Caco-2 (cell line): Measurements from ENCODE around the gene CLMP. TPM values are rescaled to one million over a fixed set of nuclear protein-coding genes. Genes with fewer than 3 reads are reported as not detected.
"Not testable (repeated sequence)": the region's sequence is repeated elsewhere in the genome, so short reads cannot be mapped to it uniquely, and the experiment has no call there.

Experiments
- BruUV-seq: library from RNA; stranded (reverse); fragments of 400-500 nt; replicated peaks from 2 replicates; lab custom pipeline; 2021; lab: Mats Ljungman, UMichigan
- CTCF ChIA-PET: fragments of 300-600 bp; sonication (Branson Sonifier 250); formaldehyde crosslinking; loops from one replicate; lab custom pipeline; 2022; ENCODE audit warnings: antibody characterized with exemption; lab: Charles Lee
- POLR2A ChIA-PET: fragments of 300-600 bp; sonication (Branson Sonifier 250); formaldehyde crosslinking; loops from one replicate; lab custom pipeline; 2022; ENCODE audit warnings: antibody characterized with exemption; lab: Charles Lee
- DNase-seq, 2 experiments: peaks; one replicate each; pipeline versions ENCODE4 v3.0.0 to v3.0.0-alpha.2; 2020 to 2022
- H3K27me3 ChIP-seq: replicated peaks from 2 replicates; pipeline ENCODE4 v1.6.0; 2011; ENCODE audit warnings: low read length; ENCODE audit not compliant: control insufficient read depth, insufficient read depth
- H3K36me3 ChIP-seq: 2 replicates; pipeline ENCODE4 v1.5.1; 2011; ENCODE audit warnings: low read length; ENCODE audit not compliant: control insufficient read depth, insufficient read depth
- H3K4me1 ChIP-seq: fragments of 250-450 bp; sonication (Bioruptor Pico); 2 replicates; pipeline ENCODE4 v1.5.1; 2020; ENCODE audit warnings: mild to moderate bottlenecking
- H3K4me3 ChIP-seq: 2 replicates; pipeline ENCODE4 v1.5.1; 2011; ENCODE audit warnings: low read depth, mild to moderate bottlenecking, control low read depth, low read length
- H3K9me3 ChIP-seq: fragments of 250-450 bp; sonication (Bioruptor Pico); 2 replicates; pipeline ENCODE4 v1.5.1; 2020; ENCODE audit warnings: mild to moderate bottlenecking, moderate library complexity
- H3K27ac Mint-ChIP-seq: one replicate; pipeline ENCODE4 v1.8.0; 2022; ENCODE audit warnings: mixed read lengths; ENCODE audit not compliant: unreplicated experiment
- H3K27me3 Mint-ChIP-seq: one replicate; pipeline ENCODE4 v1.8.0; 2022; ENCODE audit warnings: mixed read lengths; ENCODE audit not compliant: insufficient read depth, unreplicated experiment
- H3K36me3 Mint-ChIP-seq: one replicate; pipeline ENCODE4 v1.8.0; 2022; ENCODE audit warnings: mild to moderate bottlenecking, mixed read lengths; ENCODE audit not compliant: insufficient read depth, unreplicated experiment
- H3K4me1 Mint-ChIP-seq: one replicate; pipeline ENCODE4 v1.8.0; 2022; ENCODE audit warnings: low read depth, mixed read lengths; ENCODE audit not compliant: unreplicated experiment
- H3K4me3 Mint-ChIP-seq: one replicate; pipeline ENCODE4 v1.8.0; 2022; ENCODE audit warnings: mild to moderate bottlenecking, moderate library complexity, mixed read lengths; ENCODE audit not compliant: unreplicated experiment
- H3K9me3 Mint-ChIP-seq: one replicate; pipeline ENCODE4 v1.8.0; 2022; ENCODE audit warnings: mixed read lengths; ENCODE audit not compliant: unreplicated experiment
- CTCF ChIP-seq, 2 experiments: fragments of 200-600 bp in 1 of 2; IDR thresholded peaks; 1 replicate in 1 of 2; 2 replicates in 1 of 2; pipeline versions ENCODE4 v1.5.1 to v1.8.0; 2011 to 2022; ENCODE audit warnings: antibody characterized with exemption in 1 of 2, control low read depth in 1 of 2, inconsistent platforms in 1 of 2, low read depth in 1 of 2, low read length in 1 of 2, mild to moderate bottlenecking in 1 of 2, moderate library complexity in 1 of 2; ENCODE audit not compliant: insufficient read depth in 1 of 2, severe bottlenecking in 1 of 2, unreplicated experiment in 1 of 2
- intact Hi-C: fragments of 100-400 bp; cut with micrococcal nuclease; formaldehyde crosslinking; loops from one replicate; pipeline ENCODE4 v1.10.0; 2022; ENCODE audit not compliant: unreplicated experiment
- total RNA-seq: library from RNA; stranded (reverse); gene quantifications from 2 replicates; pipeline ENCODE4 v1.2.3, GENCODE V29; 2022

CLMP gene
- total RNA-seq, 1 experiment from 2014 or later, result 58.9 TPM

- Mint-ChIP-seq H3K4me3 (no peak overlapping the region), H3K9me3 (no peaks in the 10 kb centered on the region), H3K36me3 (peaks cover 13% of the 10 kb centered on the region), H3K4me1 (no peaks in the 10 kb centered on the region), H3K27ac (no peak overlapping the region), H3K27me3 (no peaks in the 10 kb centered on the region)
- no peak for TF ChIP-seq CTCF (IDR thresholded peaks at IDR 0.05; ENCODE audit: insufficient read depth in 1 of 2, low read depth in 1 of 2, low read length in 1 of 2, severe bottlenecking in 1 of 2, unreplicated experiment in 1 of 2)
- Histone ChIP-seq H3K27me3 (no peaks in the 10 kb centered on the region), H3K36me3 (no peaks in the 10 kb centered on the region), H3K9me3 (no peaks in the 10 kb centered on the region), H3K4me3 (no peak overlapping the region), H3K4me1 (no peaks in the 10 kb centered on the region)
- ChIA-PET POLR2A (no interaction called here), CTCF (interaction anchor here (1.3 kb wide), 1 partner anchor 88 kb away, joined by 7 read pairs; no protein-coding TSS in a partner anchor)
- BruUV-seq, result no TSS peak
- intact Hi-C loops, result no loop called here
- DNase-seq, result no peak
Observed at GRCh38 chr11:123159183-123159857, 35.7 kb downstream of the CLMP start.

GRCh38 chr11:123158033-123159003 lies 36.7 kb downstream of the CLMP start:
- H3K4me3 Mint-ChIP-seq, result no peak overlapping the region
- H3K36me3 Mint-ChIP-seq, result peaks cover 13% of the 10 kb centered on the region
- Histone ChIP-seq H3K9me3 (no peaks in the 10 kb centered on the region), H3K4me3 (no peak overlapping the region), H3K27me3 (no peaks in the 10 kb centered on the region), H3K4me1 (no peaks in the 10 kb centered on the region), H3K36me3 (no peaks in the 10 kb centered on the region)
- ChIA-PET CTCF (no interaction called here), POLR2A (no interaction called here)
- H3K27me3 Mint-ChIP-seq, result no peaks in the 10 kb centered on the region
- intact Hi-C loops, result no loop called here
- H3K4me1 Mint-ChIP-seq, result no peaks in the 10 kb centered on the region
- no peak for DNase-seq
- no peak for TF ChIP-seq CTCF (IDR thresholded peaks at IDR 0.05; ENCODE audit: insufficient read depth in 1 of 2, low read depth in 1 of 2, low read length in 1 of 2, severe bottlenecking in 1 of 2, unreplicated experiment in 1 of 2)
- no peak overlapping the region for H3K27ac Mint-ChIP-seq
- H3K9me3 Mint-ChIP-seq, result no peaks in the 10 kb centered on the region
- no TSS peak for BruUV-seq

- H3K27me3 Mint-ChIP-seq, result no peaks in the 10 kb centered on the region
- no peaks in the 10 kb centered on the region for H3K9me3 ChIP-seq
- H3K36me3 Mint-ChIP-seq, result peaks cover 4% of the 10 kb centered on the region
- TF ChIP-seq CTCF (IDR thresholded peaks at IDR 0.05; ENCODE audit: insufficient read depth in 1 of 2, low read depth in 1 of 2, low read length in 1 of 2, severe bottlenecking in 1 of 2, unreplicated experiment in 1 of 2), result no peak
- no peak overlapping the region for H3K4me3 ChIP-seq
- no peak overlapping the region for H3K27ac Mint-ChIP-seq
- H3K4me1 Mint-ChIP-seq, result no peaks in the 10 kb centered on the region
- no peaks in the 10 kb centered on the region for H3K27me3 ChIP-seq
- BruUV-seq, result no TSS peak
- ChIA-PET POLR2A (no interaction called here), CTCF (no interaction called here)
- no peak for DNase-seq
- H3K4me1 ChIP-seq, result no peaks in the 10 kb centered on the region
- no peak overlapping the region for H3K4me3 Mint-ChIP-seq
- no peaks in the 10 kb centered on the region for H3K36me3 ChIP-seq
- H3K9me3 Mint-ChIP-seq, result no peaks in the 10 kb centered on the region
- intact Hi-C loops, result no loop called here
Observed at GRCh38 chr11:123152951-123153350, 42.1 kb downstream of the CLMP start.

GRCh38 chr11:123152346-123152745 lies 42.7 kb downstream of the CLMP start:
- intact Hi-C loops, H3K36me3 ChIP-seq, H3K27me3 Mint-ChIP-seq, H3K4me3 Mint-ChIP-seq, H3K27ac Mint-ChIP-seq, H3K4me1 ChIP-seq, DNase-seq, H3K36me3 Mint-ChIP-seq, H3K4me3 ChIP-seq, BruUV-seq, H3K9me3 Mint-ChIP-seq, H3K9me3 ChIP-seq, POLR2A ChIA-PET, H3K27me3 ChIP-seq, H3K4me1 Mint-ChIP-seq: not testable (repeated sequence)
- CTCF ChIA-PET, result interaction anchor here (1.0 kb wide), 1 partner anchor 95 kb away, joined by 3 read pairs; no protein-coding TSS in a partner anchor
